ENCODE results near the gene FMN1. TPM values are rescaled to one million over a fixed set of nuclear protein-coding genes. Genes with fewer than 3 reads are reported as not detected.
A peak's percentile ranks its signal among the peaks of the same experiment; 100 is the strongest.

FMN1 gene
- total RNA-seq, 1 donor from 2014 or later: 4.0 TPM

GRCh38 chr15:32722136-32722535, 472.4 kb downstream of the FMN1 start:
- Mint-ChIP-seq H3K4me3 (ENCODE audit: unreplicated experiment) (no peak overlapping the region), H3K4me1 (ENCODE audit: low read depth) (peaks cover 47% of the 10 kb centered on the region), H3K36me3 (ENCODE audit: low read depth) (peaks cover 17% of the 10 kb centered on the region), H3K27ac (ENCODE audit: unreplicated experiment) (peak overlapping the region; percentile 72), H3K27me3 (ENCODE audit: low read depth) (no peaks in the 10 kb centered on the region), H3K9me3 (ENCODE audit: low read depth) (peaks cover 12% of the 10 kb centered on the region)
- TF ChIP-seq CTCF (IDR thresholded peaks at IDR 0.05): no peak
- no peak for DNase-seq (ENCODE audit: low spot score)

DNA sequence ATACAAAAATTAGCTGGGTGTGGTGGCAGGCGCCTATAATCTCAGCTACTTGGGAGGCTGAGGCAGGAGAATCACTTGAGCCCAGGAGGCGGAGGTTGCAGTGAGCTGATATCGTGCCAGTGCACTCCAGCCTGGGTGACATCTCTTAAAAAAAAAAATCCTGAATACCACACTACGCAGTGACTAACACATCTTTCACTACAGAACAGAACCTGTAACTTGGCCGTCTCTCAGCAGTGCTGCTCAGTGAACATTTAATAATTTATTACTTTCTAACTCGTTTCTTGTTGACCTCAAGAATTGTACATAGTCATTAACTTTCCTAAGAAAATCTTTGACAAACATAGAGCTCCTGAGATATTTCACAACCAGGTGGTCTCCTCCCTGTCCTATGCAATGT, 472.9 kb downstream of the FMN1 start:
- no peaks in the 10 kb centered on the region for H3K27me3 Mint-ChIP-seq (ENCODE audit: low read depth)
- H3K27ac Mint-ChIP-seq (ENCODE audit: unreplicated experiment): peak overlapping the region; percentile 72
- H3K36me3 Mint-ChIP-seq (ENCODE audit: low read depth): peaks cover 15% of the 10 kb centered on the region

GRCh38 chr15:32718821-32719716, 475.4 kb downstream of the FMN1 start:
- peak; percentile 12 for TF ChIP-seq CTCF (IDR thresholded peaks at IDR 0.05)
- Mint-ChIP-seq H3K4me1 (ENCODE audit: low read depth) (peaks cover 53% of the 10 kb centered on the region), H3K36me3 (ENCODE audit: low read depth) (peaks cover 2% of the 10 kb centered on the region), H3K4me3 (ENCODE audit: unreplicated experiment) (peak overlapping the region; percentile 86), H3K9me3 (ENCODE audit: low read depth) (no peaks in the 10 kb centered on the region), H3K27ac (ENCODE audit: unreplicated experiment) (peak overlapping the region; percentile 82), H3K27me3 (ENCODE audit: low read depth) (no peaks in the 10 kb centered on the region)
- peak; percentile 85 for DNase-seq (ENCODE audit: low spot score)

More for the DNA sequence above, 472.9 kb downstream of the FMN1 start:
- Mint-ChIP-seq H3K4me1 (ENCODE audit: low read depth) (peaks cover 53% of the 10 kb centered on the region), H3K4me3 (ENCODE audit: unreplicated experiment) (no peak overlapping the region), H3K9me3 (ENCODE audit: low read depth) (peaks cover 10% of the 10 kb centered on the region)
- no peak for DNase-seq (ENCODE audit: low spot score)
- TF ChIP-seq CTCF (IDR thresholded peaks at IDR 0.05): no peak

- no peaks in the 10 kb centered on the region for H3K27me3 Mint-ChIP-seq (ENCODE audit: low read depth)
- peaks cover 2% of the 10 kb centered on the region for H3K36me3 Mint-ChIP-seq (ENCODE audit: low read depth)
- H3K4me1 Mint-ChIP-seq (ENCODE audit: low read depth): peaks cover 48% of the 10 kb centered on the region
- H3K9me3 Mint-ChIP-seq (ENCODE audit: low read depth): no peaks in the 10 kb centered on the region
- H3K4me3 Mint-ChIP-seq (ENCODE audit: unreplicated experiment): peak overlapping the region; percentile 86
- TF ChIP-seq CTCF (IDR thresholded peaks at IDR 0.05): no peak
- no peak for DNase-seq (ENCODE audit: low spot score)
- H3K27ac Mint-ChIP-seq (ENCODE audit: unreplicated experiment): peak overlapping the region; percentile 82
Measured at GRCh38 chr15:32718227-32718820, 476.2 kb downstream of the FMN1 start.

DNA sequence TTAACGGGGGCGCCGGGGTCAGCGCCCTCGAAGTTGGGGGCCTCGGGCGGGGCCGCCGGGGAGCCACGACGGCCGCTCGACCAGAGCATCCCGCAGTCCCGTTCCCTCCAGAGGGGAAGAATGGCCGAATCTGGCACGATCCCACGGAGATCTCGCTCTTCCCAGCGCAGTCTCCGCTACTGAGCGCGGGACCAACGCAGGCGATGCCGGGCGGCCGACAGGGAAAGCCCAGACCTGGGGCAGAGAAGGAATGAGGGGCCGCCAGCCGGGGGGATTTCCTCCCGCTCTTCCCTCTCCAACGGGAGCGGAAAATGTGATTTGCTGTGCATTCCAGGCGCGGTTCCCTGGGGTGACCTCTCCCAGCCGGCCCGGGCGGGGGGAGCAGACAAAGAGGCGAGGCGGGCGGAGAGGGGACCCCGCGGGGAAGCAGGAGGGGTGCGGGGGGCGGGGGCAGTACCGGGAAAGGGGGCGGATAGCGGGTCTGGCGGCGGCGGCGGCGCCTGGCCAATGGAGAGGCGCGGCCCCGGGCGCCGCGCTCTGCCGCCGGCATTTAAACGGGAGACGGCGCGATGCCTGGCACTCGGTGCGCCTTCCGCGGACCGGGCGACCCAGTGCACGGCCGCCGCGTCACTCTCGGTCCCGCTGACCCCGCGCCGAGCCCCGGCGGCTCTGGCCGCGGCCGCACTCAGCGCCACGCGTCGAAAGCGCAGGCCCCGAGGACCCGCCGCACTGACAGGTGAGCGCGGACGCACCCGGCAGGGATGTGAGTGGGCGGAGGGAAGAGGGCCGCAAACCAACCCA, 476.9 kb downstream of the FMN1 start, which contains the start of gene GREM1:
TSS of gene GREM1 (plus strand) at position 579 of the 801 bp plus-strand sequence. CDS start 12,687 bp downstream, outside the sequence.
- Mint-ChIP-seq H3K4me3 (ENCODE audit: unreplicated experiment) (peak within 1 kb of the TSS; percentile 86), H3K4me1 (ENCODE audit: low read depth) (peaks cover 43% of the 10 kb centered on the region), H3K36me3 (ENCODE audit: low read depth) (no peaks in the 10 kb centered on the region), H3K27me3 (ENCODE audit: low read depth) (no peaks in the 10 kb centered on the region), H3K9me3 (ENCODE audit: low read depth) (no peaks in the 10 kb centered on the region), H3K27ac (ENCODE audit: unreplicated experiment) (peak within 1 kb of the TSS; percentile 90)
- peak; percentile 5 for TF ChIP-seq CTCF (IDR thresholded peaks at IDR 0.05)
- no peak for DNase-seq (ENCODE audit: low spot score)

All from chondrocyte (in vitro differentiated cells).